NCI-H1436 treated with DMSO at 0.1 percent for 48 hours (cell line): ENCODE measurements around the gene ANKUB1.

Experiments
- DNase-seq: peaks from one replicate; lab custom pipeline; 2025; lab: John Stamatoyannopoulos, UW

ANKUB1 gene

DNA sequence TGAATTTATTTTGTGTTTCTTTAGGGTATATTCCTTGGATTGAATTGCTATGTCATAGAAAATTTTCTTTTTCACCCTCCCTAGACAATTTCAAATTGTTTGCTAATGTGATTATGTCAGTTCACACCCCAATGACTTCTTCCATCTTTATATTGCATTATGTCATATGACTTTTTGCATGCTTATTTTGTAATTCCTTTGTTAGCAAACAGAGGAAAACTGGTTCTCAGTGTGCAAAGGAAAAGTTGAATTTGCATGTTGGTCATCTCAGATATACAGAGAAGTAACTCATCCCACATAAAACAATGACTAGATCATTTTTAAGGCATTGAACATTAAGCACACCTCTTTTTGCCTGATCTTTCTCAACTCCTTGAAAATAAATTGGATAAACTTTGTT lies 17.3 kb upstream of the ANKUB1 start:
- DNase-seq, result no peak

DNA sequence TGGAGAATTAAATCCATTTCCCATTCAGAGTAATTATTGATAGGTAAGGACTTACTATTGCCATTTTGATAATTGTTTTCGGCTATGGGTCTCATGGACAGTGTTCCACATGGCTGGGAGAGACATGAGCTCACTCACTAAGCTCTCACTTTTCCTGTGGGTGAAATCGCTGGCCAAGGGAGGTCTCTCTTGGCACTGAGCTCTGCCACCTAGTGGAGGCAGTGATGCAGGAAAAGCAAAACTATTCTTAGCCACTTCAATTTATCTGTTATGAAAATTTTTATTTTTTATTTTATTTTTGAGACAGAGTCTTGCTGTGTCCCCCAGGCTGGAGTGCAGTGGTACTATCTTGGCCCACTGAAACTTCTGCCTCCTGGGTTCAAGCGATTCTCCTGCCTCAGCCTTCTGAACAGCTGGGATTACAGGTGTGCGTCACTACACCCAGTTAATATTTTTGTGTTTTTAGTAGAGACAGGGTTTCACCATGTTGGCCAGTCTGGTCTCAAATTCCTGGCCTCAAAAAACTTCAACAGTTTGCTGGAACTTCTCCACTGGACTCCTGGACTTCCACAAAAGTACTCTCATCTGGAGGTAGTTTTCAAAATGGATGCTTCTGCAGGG lies 16.0 kb upstream of the ANKUB1 start:
- DNase-seq, result no peak

DNA sequence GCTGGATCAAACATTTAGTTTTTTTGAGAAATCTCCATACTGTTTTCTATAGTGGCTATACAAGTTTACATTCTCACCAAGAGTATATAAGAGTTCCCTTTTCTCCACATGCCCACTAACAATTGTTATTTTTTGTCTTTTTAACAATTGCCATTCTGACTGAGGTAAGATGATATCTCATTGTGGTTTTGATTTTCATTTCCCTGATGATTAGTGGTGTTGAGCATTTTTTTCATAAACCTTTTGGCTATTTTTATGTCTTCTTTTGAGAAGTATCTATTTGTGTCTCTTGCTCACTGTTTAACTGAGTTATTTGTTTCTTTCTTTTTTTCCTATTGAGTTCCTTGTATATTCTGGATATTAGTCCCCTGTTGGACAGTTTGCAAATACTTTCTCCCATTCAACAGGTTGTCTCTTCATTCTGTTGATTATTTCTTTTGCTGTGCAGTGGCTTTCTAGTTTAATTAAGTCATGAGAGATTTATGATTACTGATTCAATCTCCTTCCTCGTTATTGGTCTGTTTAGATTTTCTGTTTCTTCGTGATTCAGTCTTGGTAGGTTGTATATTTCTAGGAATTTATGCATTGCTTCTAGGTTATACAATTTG lies 13.9 kb upstream of the ANKUB1 start:
- DNase-seq, result no peak

DNA sequence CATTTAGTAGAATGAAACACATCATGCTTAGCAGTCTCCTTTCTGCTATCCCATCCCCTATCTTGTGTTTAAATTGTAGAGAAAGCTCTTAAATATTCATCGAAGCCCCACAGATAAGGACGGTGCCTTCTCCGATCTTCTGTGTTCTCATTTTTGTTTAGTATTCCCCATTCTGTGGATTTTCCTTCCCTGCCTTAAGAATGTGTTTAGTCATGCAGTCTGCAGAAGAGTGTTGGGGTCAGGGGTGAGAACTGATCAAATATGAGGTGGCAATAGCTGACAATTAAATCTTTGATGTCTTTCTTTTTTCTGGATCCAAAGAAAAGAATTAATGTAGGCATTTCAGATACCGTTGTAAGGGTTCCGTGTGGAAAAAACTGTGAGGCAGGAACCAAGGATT lies 9.3 kb upstream of the ANKUB1 start:
- no peak for DNase-seq

DNA sequence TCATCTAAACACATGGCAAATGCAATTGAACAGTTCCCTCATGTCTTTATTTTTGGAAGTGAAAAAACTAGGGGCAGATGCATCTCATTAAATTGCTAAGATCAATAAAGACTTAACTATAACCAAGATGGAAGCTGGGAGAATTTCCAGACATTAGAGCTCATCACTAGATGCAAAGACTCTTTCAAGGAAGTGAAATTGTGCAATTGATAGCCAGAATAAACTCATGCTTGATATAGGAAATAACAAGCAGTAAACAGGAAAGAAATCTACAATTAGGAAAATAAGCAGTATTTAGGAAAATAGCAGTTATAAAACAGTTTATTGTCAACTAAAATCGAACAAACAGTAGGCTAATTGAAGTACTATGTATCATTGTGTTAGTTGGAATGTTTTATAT lies 8.8 kb upstream of the ANKUB1 start:
- no peak for DNase-seq

DNA sequence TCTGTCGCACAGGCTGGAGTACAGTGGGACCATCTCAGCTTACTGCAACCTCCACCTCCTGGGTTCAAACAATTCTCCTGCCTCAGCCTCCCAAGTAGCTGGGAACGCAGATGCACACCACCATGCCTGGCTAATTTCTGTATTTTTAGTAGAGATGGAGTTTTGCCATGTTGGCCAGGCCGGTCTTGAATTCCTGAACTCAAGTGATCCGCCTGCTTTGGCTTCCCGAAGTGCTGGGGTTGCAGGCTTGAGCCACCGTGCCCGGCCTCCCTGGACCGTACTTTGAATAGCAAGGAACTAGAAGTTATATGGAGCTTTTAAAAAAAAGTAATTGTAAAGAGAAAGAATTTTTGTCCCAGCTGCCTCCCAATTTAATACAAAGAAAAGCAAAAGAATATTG lies 8.3 kb upstream of the ANKUB1 start:
- no peak for DNase-seq

DNA sequence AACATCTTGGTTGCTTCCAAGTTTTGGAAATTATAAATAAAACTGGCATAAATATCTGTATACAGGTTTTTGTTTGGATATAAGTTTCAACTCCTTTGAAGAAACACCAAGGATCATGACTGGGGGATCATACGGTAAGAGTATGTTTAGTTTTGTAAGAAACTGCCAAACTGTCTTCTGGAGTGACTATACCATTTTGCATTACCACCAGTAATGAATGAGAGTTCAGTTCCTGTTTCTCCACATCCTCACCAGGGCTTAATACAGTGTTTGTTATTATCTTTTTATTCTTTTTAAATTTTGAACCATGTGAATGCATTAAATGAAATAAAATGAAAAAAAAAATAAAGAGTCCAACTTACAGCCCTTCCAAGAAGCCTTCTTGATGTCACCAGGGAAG lies 3.7 kb upstream of the ANKUB1 start:
- no peak for DNase-seq

DNA sequence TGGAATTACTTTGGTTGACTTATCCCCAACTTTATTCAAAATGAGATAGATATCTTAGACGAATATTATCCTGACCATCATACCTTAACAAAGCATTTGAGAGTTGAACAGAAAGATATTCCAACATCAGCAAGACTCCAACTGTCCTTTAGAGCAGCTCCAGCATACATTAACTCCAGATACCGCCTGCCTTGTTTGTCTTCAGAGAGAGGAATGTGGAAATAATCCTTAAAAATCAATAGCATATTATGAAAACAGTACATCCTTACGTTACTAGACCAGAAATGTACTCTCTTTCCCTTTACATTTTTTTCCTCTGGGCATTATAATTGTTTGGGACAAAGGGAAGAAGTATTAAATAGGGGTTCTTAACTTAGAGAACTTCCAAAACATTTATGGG lies 1.7 kb downstream of the ANKUB1 start:
- DNase-seq, result no peak

DNA sequence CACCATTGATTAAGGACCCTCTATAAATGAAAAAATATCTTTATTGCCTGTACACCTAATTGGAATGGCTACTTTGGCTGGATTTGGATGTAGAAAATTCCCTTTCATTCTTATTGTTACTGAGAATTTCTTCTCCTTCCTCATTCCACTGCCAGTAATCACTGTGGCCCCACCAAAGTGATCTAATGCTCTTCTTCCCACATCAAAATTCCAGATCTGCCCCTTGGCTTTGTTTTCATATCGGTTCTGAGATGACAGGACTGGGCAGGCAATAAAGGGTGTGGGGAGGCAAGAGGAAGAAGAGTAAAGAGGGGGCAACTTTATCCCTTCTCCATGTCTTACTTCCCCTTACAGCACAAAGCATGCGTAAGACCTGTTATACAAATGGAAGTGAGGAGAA lies 2.1 kb downstream of the ANKUB1 start:
- no peak for DNase-seq

DNA sequence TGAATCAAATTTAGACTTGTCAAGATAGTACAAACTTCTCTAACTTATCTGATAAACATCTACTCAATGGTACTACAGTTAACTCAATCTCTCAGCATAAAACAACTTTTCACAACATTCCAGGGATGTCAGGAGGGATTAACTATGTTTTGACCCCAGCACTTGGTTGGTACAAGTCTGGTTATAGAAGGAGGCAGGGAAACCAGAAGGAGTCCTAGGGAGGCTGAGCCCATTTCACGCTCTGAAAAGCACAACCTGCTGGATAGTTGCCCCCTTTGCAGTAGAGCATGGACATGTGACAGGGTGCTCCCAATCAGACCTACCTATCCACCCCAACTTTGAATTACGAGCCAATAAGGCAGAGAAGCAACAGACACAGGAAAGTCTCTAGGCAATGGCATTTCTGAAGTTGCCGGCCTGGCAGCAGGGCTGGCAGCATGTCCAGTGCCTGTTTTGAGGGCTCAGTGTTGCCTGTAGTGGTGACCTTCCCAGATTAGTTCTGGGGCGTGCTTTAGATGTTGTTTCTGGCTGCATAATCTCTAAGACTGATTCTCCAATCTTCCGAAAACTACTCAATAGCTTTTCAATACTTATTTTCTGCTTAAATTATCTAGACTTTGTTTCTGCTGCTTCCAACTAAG lies 8.2 kb downstream of the ANKUB1 start:
- no peak for DNase-seq

DNA sequence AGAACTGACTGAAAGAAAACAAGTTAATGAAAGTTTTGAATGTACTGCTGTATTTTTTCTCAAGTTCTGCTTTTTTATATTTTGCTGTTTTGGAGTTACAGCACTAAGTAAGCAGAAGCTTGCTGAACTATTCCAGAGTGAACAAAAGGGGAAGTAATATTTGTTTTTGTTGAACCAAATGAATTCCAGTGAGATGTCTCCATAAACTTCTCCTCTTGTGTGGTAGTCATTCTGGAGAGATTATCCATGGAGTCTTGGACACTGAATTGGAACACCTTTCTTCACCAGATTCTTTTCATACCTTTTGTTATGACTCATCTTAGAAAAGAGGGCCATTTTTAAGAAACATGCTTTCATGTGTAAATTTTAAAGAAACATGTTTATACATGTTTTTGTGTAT lies 8.8 kb downstream of the ANKUB1 start:
- DNase-seq, result no peak

DNA sequence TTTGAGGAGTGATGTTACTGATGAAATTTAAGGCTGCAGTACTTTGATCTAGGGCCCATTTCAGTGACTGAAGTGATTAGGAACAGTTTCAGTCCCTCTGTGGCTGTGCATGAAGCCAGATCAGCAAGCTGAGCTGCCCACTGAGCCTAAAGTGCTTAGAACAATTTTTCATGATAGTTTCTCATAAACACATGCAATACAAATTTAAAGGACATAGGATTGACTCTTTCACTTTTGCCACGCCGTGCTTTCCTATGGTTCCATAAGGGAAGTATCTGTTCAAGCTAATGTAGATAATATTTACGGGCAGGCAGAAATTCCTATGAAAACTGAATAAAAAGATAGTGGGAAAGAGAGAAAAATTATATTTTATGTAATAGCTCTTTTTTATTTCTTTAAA lies 10.6 kb downstream of the ANKUB1 start:
- no peak for DNase-seq

DNA sequence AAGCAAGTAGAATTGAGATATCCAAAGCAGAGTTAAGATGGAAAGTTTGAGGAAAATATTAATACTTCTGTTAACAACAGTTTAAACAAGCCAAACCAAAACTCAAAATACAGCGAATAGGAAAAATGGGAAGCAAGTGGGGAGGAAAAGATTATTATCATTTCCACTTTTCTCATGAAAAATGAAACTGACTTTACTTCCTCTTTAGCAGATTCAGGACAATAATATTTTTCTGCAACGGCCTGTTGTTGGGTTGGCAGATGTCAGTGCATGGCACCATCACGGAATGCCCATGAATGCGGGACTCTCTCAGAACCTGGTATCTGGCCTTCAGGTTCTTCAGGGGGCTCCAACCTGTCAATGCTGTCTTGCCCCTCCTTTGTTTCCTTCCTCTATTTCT lies 11.1 kb downstream of the ANKUB1 start:
- DNase-seq, result no peak

DNA sequence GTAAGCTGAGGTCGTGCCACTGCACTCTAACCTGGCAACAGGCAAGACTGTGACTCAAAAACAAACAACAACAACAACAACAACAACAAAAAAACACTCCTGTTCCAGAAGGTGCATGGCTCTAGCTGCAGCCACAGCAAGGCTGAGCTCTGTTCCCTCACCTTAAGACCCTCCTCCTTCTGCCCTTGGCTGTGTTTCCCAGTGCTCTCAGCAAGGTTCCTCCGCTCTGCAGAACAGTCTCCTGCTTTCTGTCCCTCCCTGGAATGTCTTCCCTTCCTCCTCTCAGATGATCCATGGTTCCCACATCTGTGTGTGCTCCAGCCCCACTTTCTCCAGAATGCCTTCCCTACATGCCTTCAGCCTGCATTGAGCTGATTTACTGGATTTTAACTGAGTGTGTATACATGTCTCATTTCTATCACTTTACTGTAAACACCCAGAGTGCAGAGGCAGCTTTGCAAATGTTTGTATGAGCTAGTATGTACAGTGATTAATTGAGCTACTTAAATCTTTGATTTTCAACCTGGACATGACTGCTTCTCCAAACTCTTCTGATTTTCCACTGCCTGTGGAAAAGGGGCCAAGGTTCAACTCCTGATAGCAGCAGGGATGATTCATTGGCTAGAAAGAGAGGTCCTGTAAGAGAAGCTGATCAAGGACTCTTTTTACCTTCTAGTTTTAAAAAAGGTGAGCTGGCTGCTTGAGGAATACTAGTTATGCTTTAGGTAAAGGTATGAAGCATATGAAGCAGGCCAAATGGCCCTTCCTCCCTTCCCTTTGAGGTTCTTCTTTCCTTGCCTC lies 14.7 kb downstream of the ANKUB1 start:
- no peak for DNase-seq

DNA sequence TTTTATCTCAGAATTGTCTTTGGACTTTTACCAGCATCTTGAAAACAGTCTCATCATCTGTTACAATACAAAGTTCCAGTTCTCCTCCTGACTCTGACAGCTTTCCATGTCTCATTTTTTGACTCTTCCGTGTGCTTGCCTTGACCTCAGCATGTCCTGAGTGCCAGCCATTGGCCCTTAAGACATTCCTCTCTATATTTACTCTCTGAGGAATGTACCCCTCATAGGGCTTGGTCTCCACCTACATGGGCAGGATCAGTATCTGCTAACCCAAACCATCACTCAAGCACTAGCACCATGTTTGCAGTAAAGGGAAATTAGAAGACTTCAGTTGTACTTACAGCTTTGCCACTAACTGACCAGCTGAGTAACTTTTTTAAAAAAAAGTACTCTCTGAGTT lies 16.2 kb downstream of the ANKUB1 start:
- no peak for DNase-seq

DNA sequence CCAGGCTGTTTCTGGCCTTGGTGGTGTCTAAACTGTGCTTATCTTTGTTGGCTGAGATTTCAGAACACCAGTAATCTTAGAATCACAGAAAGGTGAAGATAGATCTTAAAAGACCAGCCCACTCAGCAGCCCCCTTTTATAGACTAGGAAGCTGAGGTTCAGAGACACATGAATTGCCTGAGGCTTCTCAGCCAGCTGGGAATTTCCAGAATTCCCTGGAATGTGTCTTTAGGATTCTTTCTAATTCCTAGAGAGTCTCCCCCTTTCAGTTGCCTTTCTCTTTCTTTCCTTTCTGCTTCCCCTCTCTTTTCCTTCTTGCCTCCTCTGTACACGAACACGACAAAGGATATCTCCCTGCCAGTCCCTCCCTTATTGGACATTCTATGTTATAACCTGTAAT lies 19.5 kb downstream of the ANKUB1 start:
- no peak for DNase-seq

DNA sequence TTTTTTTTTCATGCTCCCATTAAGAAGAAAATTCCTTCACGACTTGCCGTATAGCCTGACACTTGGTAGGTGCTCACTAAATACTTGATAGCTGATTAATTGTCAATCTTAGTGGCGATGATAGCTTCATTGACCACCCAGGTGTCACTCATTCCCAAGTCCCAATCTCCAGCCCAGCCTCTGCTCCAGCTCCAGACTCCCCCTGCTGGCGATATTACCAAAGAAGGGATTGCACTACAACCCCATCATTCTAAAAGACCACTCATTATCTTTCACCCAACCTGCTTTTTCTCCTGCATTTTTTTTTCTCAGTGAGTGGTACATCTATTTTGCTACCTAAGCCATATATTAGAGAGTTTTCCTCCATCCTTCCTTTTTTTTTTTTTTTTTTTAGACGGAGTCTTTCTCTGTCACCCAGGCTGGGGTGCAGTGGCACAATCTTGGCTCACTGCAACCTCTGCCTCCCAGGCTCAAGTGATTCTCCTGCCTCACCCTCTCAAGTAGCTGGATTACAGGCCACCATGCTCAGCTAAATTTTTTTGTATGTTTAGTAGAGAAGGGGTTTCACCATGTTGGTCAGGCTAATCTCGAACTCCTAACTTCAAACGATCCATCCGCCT lies 20.6 kb downstream of the ANKUB1 start:
- DNase-seq, result peak; percentile 14

DNA sequence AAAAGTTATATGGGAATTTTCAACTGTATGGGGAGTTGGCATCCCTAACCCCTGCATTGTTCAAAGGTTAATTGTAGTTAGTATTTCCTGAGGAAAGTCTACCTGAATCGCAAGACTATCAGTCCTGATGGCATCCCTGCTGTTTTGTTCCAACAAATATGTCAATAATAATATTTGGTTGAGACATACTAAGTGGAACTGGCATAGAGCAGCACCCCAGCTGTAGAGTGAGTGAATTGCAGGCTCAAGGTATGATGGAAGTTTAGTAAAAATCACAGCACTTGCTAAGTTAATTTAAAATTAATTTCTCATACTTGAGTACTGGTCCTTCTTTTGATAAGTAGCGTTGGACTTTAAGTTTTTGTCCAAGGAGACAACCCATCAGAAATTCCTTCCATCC lies 22.1 kb downstream of the ANKUB1 start:
- no peak for DNase-seq

DNA sequence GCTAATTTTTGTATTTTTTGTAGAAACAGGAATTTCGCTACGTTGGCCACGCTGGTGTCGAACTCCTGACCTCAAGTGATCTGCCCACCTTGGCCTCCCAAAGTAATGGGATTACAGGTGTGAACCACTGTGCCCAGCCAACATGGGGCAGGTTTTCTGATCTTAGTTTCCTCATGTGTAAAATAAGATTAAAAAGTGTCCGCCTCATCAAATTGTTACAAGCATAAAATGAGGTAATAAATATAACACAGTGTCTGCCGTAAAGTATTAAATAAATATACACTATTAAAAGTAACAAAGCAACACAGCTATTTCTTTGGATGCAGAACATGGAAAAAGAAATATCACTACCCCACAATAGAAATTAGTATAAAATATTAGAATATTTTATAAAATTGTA lies 23.6 kb downstream of the ANKUB1 start:
- DNase-seq, result no peak

DNA sequence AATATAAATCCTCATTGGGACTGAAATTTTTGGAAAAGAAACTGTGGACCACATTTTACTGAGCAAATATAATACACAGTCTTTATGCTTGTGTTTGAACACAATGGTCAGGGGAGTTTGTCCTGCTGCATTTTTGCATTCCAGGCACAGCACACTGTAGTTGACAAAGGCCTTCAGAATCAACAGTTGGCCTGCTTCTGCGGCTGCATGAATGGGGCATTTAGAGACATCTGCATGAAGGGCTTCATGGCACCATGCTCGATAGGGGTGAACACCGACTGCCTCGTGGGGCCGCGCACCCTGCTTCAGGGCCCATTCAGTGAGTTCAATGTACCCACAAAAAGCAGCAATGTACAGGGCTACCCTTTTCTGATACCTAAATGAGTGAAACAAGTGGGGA lies 24.6 kb downstream of the ANKUB1 start:
- DNase-seq, result no peak

DNA sequence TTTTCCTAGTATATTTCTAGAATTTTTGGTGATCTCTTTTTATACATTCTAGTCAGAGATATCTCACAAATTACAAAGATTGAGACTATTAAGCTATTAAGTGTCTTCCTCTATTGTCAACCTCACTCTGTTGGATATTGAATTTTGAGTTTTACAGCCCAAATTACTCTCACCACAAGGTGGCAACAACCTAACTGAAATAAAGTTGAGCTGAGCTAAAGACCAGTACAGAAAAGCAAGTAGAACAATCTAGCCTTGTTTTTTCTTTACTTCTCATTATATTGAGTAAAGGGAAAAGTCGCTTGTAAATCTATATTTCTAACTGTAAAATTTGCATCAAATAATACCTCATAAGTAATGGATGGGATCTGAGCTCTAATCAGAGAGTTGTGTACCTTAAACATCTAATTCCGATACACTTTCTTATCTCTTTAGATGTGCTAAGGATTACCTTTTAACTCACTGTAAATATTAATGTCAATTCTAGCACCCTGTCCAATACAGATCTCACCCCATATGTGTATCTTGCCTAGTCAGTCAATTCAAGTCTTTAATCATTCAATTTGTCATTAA lies 26.5 kb downstream of the ANKUB1 start:
- DNase-seq, result no peak

DNA sequence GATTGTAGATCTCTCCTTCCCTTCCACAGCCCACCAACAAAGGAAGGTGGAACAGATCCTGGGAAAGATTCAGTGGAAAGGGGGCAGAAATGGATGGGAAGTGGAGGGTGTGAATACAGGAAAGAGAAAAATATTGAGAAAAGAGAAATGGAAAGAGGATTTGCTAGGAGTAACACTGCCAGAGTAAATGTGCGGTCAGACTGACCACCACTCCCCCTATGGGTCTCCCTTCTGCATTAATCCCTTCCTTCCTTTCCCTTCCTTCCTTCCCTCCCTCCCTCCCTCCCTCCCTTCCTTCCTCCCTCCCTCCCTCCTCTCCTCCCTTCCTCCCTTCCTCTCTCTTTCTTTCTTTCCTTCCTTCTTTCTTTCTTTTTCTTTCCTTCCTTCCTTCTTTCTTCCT lies 28.1 kb downstream of the ANKUB1 start:
- no peak for DNase-seq
